ENCODE results near the gene OPRL1.
"Not testable (repeated sequence)": the region's sequence is repeated elsewhere in the genome, so short reads cannot be mapped to it uniquely, and the experiment has no call there.

Gene OPRL1

DNA sequence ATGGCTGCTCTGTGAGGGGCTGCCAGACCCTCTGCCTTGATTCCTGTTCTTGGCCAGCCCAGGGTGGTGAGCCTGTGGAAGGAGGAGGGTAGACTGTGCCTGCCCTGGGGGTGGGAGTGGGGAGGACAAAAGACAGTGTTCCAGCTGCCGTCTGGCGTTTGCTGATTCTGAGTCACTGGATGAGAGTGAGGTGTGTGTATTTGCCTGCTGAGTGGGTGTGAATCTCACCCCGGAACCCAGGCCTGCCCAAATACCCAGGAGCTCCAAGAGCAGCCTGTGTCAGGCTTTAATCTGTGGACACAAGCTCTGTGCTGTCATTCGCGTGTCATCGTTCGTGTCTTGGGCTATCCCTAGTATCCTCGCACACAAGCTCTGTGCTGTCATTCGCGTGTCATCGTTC lies 6.9 kb downstream of the OPRL1 start:
- DNase-seq (ENCODE audit: low spot score): no peak

DNA sequence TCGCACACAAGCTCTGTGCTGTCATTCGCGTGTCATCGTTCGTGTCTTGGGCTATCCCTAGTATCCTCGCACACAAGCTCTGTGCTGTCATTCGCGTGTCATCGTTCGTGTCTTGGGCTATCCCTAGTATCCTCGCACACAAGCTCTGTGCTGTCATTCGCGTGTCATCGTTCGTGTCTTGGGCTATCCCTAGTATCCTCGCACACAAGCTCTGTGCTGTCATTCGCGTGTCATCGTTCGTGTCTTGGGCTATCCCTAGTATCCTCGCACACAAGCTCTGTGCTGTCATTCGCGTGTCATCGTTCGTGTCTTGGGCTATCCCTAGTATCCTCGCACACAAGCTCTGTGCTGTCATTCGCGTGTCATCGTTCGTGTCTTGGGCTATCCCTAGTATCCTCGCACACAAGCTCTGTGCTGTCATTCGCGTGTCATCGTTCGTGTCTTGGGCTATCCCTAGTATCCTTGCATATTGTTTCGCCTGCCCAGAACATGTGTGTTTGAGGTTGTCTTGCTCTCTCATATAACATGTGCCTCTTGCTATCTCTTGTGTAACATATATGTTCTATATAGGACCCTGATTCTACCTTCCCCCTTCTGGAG lies 7.4 kb downstream of the OPRL1 start:
- DNase-seq (ENCODE audit: low spot score): not testable (repeated sequence)

DNA sequence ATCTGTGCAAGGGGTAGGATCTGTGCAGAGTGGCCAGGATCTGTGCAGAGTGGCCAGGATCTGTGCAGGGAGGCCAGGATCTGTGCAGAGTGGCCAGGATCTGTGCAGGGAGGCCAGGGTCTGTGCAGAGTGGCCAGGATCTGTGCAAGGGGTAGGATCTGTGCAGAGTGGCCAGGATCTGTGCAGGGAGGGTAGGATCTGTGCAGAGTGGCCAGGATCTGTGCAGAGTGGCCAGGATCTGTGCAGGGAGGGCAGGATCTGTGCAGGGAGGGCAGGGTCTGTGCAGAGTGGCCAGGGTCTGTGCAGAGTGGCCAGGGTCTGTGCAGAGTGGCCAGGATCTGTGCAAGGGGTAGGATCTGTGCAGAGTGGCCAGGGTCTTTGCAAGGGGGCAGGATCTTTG lies 8.7 kb downstream of the OPRL1 start:
- not testable (repeated sequence) for DNase-seq (ENCODE audit: low spot score)

DNA sequence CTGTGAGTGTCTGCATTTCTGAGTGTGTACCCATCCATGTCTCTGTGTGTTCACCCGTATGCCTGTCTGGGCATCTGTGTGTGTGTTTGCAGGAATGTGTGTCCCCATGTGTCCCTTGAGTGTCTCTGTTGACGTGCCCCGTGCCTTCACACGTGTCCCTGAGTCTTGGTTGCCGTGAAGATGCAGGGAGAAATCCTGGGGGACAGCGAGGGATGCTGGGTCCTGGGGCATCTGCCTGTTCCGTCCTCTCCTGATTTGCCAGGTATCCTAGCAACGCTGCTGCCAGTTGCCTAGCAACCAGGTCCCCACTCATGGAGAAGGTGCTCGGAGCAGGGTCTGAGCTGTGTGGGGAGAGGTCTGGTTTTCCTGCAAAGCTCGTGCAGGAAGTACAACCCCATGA lies 10.3 kb downstream of the OPRL1 start:
- no peak for DNase-seq (ENCODE audit: low spot score)

DNA sequence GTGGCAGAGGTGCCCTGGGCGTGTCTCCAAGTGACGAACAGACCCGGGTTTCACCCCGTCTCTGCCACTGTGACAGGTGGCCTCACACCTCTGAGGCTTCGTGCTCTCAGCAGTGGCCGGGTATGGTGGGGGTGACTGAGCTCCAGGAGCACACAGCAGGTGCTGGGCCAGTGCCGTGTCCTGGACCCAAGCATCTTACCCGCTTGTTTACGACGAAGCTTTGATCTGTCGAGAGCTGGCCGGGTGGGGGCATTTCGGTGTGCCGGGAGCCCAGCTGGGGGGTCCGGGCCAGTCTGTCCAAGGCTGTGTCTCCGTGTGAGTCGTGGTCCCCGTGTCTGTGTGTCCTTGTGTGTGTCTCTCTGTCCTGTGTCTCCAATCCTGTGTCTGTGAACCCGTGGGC lies 11.5 kb downstream of the OPRL1 start:
- no peak for DNase-seq (ENCODE audit: low spot score)

DNA sequence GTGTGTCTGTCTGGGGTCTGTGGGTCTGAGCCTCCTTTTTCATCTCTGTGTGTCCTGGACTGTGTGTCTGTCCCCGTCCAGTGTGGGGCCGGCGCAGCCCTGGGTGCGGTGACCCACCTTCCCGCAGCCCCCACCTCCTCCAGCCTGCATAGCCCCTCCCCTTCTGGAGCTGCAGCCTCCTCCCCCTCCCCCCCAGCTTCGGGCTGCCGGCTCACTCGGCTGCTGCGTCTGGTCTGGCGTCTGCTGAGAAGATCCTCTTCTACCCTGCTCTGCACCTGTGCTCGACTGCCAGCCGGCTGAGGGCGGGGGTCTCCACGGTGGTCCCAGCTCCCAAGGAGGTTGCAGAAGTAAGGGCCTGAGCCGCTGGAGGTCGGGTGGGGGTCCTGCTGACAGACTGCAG lies 11.9 kb downstream of the OPRL1 start:
- DNase-seq (ENCODE audit: low spot score): no peak

DNA sequence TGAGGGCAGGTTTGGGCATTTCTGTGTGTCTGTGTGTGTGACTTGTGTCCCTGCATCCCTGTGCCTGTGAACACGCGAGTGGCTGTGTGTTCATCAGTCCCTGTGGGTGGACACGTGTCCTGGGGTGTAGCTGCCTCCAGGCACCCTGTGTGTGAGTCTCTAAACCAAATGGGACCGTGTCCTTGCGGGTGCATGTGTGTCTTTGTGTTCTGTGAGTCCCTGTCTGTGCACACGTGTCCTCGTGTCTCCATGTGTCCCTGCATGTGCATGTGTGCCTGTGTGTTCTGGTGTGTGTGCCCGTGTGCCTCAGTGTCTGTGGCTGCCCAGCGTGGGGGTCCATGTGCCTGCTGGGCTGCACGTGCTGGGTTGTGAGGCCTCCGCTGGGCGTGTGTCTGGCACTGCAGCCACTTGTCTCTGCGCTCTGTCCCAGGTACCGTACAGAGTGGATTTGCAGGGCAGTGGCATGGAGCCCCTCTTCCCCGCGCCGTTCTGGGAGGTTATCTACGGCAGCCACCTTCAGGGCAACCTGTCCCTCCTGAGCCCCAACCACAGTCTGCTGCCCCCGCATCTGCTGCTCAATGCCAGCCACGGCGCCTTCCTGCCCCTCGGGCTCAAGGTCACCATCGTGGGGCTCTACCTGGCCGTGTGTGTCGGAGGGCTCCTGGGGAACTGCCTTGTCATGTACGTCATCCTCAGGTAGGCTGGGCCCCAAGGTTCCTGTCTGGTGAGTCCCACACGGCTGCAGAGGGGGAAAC lies 12.6 kb downstream of the OPRL1 start:
- DNase-seq (ENCODE audit: low spot score): no peak

DNA sequence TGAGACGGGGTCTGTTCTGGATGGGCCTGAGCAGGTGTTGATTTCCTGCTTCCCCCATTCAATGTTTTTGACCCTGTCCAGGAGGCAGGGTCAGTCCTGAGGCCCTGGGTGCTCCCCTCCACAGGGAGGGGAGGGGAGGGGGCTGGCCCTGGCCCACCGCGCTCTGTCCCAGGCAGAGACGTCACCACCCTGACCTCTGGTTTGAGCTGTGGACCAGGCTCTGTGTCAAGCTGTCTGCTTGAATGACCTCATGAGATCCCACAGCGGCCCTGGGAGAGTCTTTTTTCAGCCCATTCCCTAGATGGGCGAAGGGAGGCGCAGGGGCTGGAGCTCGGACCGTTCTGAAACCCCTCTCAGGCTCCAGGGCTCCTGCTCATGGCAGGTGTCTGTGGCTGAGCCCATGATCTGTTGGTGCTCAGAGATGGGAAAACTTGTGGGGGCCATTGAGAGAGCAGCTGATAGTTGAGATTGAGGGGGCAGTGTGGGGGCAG lies 13.2 kb downstream of the OPRL1 start:
- DNase-seq (ENCODE audit: low spot score): no peak

DNA sequence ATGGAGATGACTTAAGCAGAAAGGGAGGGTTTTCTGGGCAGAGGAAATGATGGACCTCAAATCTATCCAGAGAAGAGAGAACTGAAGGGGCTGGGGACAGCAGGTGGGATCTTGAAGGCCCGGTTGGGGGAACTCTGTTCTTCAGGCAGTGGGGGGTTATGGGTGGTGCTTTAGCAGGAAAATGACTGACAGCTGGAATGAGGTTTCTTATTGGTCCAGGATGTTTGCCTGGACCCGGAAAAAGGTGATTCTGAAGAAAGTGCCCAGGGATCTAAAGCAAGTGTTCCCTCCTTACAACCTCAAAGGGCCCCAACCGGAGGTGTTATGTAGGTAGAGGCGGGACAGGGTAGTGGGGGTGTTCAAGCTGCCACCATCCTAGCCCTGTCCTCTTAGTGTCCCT lies 15.6 kb downstream of the OPRL1 start:
- no peak for DNase-seq (ENCODE audit: low spot score)

DNA sequence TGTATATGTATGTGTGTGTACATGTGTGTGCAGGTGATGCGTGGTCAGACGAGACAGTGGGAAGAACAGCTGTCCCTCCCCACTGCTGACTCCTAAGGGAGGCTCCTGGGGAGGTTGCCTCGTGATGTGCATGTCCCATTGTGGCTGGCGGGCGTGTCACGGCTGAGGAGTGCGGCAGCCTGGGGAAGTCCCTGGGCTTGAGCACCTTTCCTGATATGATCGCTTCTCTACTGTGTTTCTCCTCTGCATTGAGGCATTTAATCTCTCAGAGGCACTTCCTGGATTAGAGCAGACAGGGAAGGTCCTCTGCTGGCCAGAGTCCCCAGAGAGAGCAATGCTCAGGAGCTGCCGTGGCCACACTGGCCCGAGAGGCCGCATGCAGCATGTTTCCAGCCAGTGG lies 16.0 kb downstream of the OPRL1 start:
- DNase-seq (ENCODE audit: low spot score): no peak

DNA sequence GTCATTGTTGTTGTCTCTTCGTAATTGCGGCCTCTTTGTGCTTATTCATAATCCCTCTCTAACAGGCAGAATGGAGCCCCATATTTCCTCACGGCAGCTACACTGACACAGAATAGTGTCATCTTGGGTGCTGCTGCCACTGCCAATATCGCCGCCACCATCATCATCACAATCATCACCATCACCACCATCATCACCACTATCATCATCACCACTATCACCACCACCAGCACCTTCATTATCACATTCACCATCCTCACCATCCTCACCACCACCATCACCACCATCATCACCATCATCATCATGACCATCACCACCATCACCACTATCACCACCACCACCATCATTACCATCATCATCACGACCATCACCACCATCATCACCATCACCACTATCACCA lies 16.7 kb downstream of the OPRL1 start:
- DNase-seq (ENCODE audit: low spot score): no peak

DNA sequence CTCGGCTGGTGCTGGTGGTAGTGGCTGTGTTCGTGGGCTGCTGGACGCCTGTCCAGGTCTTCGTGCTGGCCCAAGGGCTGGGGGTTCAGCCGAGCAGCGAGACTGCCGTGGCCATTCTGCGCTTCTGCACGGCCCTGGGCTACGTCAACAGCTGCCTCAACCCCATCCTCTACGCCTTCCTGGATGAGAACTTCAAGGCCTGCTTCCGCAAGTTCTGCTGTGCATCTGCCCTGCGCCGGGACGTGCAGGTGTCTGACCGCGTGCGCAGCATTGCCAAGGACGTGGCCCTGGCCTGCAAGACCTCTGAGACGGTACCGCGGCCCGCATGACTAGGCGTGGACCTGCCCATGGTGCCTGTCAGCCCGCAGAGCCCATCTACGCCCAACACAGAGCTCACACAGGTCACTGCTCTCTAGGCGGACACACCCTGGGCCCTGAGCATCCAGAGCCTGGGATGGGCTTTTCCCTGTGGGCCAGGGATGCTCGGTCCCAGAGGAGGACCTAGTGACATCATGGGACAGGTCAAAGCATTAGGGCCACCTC lies 18.7 kb downstream of the OPRL1 start:
- DNase-seq (ENCODE audit: low spot score): no peak

DNA sequence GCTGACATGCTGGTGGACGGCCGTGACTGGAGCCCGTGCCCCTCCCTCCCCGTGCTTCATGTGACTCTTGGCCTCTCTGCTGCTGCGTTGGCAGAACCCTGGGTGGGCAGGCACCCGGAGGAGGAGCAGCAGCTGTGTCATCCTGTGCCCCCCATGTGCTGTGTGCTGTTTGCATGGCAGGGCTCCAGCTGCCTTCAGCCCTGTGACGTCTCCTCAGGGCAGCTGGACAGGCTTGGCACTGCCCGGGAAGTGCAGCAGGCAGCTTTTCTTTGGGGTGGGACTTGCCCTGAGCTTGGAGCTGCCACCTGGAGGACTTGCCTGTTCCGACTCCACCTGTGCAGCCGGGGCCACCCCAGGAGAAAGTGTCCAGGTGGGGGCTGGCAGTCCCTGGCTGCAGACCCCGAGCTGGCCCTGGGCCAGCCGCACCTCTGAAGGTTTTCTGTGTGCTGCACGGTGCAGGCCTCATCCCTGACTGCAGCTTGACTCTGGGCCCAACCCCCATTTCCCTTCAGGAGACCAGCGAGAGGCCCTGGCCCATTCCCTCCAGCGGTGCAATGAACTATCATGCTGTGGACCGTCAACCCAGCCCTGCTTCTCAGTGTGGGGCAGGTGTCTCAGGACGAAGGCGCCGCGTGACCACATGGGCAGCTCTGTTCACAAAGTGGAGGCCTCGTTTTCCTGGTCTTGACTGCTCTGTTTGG lies 19.4 kb downstream of the OPRL1 start:
- no peak for DNase-seq (ENCODE audit: low spot score)

DNA sequence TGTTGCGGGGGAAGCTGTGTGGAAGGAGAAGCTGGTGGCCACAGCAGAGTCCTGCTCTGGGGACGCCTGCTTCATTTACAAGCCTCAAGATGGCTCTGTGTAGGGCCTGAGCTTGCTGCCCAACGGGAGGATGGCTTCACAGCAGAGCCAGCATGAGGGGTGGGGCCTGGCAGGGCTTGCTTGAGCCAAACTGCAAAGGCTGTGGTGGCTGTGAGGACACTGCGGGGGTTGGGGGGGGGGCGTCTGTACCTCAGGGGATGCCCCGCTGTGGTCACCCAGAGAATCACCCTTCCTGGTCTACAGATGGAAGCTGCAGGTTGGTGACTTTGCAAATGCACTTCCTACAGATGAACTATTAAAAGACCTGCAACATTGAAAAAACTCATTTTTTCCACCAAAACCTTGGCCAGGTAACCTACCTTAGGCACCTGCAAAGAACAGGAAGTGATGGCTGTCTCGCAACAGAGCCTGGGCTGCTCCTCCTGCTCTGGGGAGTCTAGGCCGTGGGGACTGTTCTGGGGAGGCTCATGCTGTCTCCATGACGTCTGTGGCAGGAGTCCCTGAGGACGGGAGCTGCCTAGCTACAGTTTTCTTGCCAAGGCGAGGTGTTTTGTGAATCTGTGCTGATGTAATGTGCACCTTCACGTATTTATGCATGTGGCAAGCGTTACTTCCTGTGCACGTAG lies 20.1 kb downstream of the OPRL1 start:
- DNase-seq (ENCODE audit: low spot score): no peak

DNA sequence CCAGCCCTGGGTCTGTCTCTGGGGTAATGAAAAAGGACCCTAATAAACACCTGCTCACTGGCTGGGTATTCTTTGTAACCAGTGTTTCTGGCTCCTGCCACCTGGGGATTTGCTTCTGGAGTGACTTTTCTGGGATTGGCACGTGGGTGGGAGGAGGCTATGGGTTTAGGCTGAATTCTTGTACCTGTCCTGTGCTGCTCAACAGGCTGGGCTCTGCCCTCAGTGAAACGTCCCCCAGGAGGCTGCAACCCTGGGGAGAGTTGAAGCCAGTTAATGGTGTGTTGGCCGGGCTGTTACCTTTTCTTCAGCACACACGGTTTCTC lies 20.6 kb downstream of the OPRL1 start:
- DNase-seq (ENCODE audit: low spot score): no peak

DNA sequence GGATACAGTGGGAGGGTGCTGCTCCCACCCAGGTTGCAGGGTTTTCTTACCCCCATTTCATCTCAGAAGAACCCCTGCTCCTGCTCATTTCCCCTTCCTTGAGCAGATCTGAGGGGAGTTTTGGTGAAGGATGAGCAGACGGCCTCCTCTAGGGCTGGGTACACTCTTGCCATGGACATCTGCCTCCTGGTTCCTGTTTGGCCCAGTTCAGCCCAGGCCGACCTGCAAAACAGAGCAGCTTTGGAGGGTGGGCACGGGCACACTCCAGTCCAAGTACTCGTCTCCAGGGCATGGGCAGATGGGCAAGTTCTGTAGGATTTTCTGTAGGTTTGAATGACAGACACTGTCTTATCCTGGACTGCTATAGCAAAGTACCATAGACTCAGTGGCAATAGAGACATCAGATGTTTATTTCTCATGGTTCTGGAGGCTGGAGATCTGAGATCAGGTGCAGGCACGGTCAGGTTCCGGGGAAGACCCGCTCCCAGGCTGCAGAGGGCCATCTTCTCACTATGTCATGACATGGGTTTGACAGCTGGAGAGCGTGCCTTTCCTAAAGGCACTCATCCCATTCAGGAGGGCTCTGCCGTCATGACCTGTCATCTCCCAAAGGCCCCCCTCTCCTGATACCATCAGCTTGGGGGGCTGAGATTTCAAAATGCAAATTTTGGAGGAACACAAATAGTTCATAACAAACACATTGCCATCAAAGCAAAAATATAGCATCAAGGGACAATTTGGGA lies 21.2 kb downstream of the OPRL1 start:
- DNase-seq (ENCODE audit: low spot score): no peak

DNA sequence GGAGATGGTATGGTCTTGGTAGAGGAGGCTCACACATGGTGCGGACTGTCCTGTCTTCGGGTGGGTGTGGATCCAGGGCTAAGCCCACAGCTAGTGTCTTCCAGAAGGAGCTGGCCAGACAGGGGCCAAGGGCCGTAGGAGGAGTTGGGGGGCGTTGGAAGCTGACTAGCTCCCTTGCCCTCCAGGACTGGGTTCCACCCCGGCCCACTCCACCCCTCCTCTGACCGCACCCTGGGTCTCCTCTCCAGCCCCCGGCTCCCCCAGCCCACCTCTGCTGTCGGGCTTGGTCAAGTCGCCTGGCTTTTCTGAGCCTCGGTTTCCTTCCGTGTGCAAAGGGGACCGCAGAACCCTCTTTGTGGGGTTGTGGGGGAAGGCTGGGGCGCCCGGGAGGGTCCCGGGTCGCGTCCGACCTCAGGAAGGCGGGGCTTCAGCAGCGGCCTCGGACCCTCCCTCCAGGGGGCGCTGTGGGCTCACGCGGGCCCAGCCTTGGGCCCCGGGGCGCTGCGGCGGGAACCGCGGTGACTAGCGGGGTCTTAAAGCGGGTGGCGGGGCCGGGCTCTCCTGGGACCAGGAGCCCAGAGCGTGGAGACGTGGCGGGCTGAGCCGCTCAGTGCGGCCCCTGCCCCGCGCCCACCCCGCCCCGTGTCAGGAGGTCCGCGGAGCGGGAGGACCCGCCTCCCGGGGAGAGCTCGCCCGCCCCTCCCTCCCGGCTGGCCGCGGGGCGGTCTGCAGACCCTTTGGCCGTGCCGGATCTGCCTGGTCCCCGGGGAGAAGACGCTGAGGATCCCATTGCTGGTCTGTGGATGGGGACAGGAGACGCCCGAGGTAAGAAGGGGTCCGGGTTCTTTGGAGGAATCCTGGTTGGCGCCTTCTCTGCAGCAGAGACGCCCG lies 22.1 kb downstream of the OPRL1 start:
- no peak for DNase-seq (ENCODE audit: low spot score)

DNA sequence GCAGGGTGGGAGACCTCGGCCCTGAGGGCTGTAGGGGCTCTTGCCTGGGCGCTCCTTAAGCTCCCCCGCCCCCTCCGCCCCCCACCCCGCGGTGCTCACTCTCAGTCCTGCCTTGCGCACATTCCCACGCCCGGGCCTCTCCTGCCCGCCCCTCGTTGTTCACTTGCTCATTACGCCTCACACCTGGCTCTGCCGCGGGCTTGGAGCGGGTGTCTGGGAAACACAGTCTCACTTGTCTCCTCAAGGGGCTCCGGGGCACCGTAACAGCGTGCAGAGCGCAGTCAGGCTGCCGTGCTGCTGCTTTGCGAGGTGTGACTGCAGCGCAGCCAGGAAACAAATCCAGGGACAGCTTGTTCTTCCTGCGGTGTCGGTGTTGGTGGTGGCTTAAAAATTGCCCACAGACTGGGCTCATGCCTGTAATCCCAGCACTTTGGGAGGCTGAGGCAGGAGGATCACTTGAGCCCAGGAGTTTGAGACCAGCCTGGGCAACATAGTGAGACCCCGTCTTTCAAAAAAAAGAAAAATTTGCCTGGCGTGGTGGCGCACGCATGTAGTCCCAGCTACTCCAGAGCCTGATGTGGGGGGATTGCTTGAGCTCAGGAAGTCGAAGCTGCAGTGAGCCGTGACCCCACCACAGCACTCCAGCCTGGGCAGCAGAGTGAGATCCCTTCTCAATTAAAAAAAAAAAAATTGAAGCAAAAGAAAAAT lies 22.9 kb downstream of the OPRL1 start:
- no peak for DNase-seq (ENCODE audit: low spot score)

DNA sequence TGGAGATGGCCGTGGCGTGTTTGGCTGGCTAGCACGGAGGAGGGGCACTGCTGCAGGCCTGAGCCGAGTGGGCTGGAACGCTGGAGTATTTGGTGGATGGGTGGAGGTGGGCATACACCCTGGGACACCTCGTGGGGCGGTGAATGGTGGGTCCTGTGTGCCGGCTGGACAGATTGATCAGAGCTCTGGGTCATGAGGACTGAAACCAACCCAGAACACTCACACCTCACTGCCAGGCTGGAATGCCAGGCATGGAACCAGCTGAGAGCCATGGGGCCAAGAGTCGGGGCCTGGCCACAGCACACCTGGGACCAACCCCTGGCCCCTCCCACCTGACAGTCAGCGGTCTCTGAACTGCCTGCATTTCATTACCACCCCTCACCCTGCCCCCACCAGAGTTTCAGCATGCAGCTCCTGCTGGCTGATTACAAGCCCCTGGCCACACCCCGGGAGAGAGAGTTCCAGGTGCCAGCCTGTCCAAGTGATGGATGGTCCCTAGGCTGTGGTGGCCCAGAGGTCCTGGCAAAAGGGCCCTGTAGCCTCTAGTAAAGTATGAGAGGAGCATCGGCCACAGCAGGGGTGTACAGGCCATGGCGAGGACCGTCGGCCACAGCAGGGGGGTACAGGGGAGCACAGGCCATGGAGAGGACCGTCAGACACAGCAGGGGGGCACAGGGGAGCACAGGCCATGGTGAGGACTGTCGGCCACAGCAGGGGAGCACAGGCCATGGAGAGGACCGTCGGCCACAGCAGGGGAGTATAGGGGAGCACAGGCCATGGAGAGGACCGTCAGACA lies 24.2 kb downstream of the OPRL1 start:
- no peak for DNase-seq (ENCODE audit: low spot score)

Measured in pons (tissue), 1 donor.